HepG2 (cell line): Measurements from ENCODE around the gene PIGC. TPM values are rescaled to one million over a fixed set of nuclear protein-coding genes. Genes with fewer than 3 reads are reported as not detected.

Source experiments
- ATAC-seq: fragments of 200-7000 bp; cut with Tn5 transposase; 3 replicates; pipeline ENCODE4 v1.9.1; 2020; ENCODE audit warnings: mild to moderate bottlenecking, moderate library complexity
- BruUV-seq: library from RNA; stranded (reverse); fragments of 400-500 nt; replicated peaks from 2 replicates; lab custom pipeline; 2021; lab: Mats Ljungman, UMichigan
- CTCF ChIA-PET: fragments of 300-600 bp; formaldehyde crosslinking; extraction: SDS; loops from one replicate; lab custom pipeline; 2021; ENCODE audit warnings: low total read pairs, inconsistent platforms, low intra/inter-chr PET ratio; lab: Yijun Ruan, JAX
- POLR2A ChIA-PET: fragments of 350-600 bp; sonication (Branson Sonifier 250); formaldehyde crosslinking; loops from one replicate; lab custom pipeline; 2020; ENCODE audit warnings: antibody characterized with exemption, inconsistent platforms; lab: Yijun Ruan, JAX
- DNase-seq: peaks from one replicate; pipeline ENCODE4 v3.0.0-alpha.2; 2015; ENCODE audit warnings: low spot score
- FAIRE-seq: peaks from 3 replicates; lab custom pipeline; 2011; peaks lifted over from hg19 to GRCh38; lab: Jason Lieb, UNC
- H2AFZ ChIP-seq: one replicate; pipeline ENCODE4 v1.6.1; 2011; ENCODE audit warnings: low read length, inconsistent platforms
- H3K27ac ChIP-seq: fragments of 300-600 bp; 3 replicates; pipeline ENCODE4 v1.8.0; 2011; ENCODE audit warnings: mixed run types, mild to moderate bottlenecking, mixed read lengths, low read length, inconsistent platforms; ENCODE audit not compliant: insufficient read depth; ENCODE audit errors: extremely low read length
- H3K27me3 ChIP-seq, 2 experiments: fragments of 200-600 bp in 1 of 2; 2 replicates in 1 of 2; 3 replicates in 1 of 2; pipeline versions ENCODE4 v1.6.0 to v1.8.0; 2011; ENCODE audit warnings: low read length in 2 of 2, mild to moderate bottlenecking in 2 of 2, moderate library complexity in 2 of 2, inconsistent platforms in 1 of 2; ENCODE audit not compliant: insufficient read depth in 2 of 2, control insufficient read depth in 1 of 2
- H3K36me3 ChIP-seq, 2 experiments: fragments of 200-600 bp in 1 of 2; replicated peaks in 1 of 2; 2 replicates in 1 of 2; 3 replicates in 1 of 2; pipeline versions ENCODE4 v1.5.1 to v1.8.0; 2011; ENCODE audit warnings: low read length in 2 of 2, inconsistent platforms in 1 of 2; ENCODE audit not compliant: insufficient read depth in 2 of 2, control insufficient read depth in 1 of 2
- H3K4me1 ChIP-seq: 2 replicates; pipeline ENCODE4 v1.5.1; 2012; ENCODE audit warnings: low read length, inconsistent platforms; ENCODE audit not compliant: insufficient read depth
- H3K4me2 ChIP-seq: 2 replicates; pipeline ENCODE4 v1.6.0; 2011; ENCODE audit warnings: low read depth, low read length, inconsistent platforms
- H3K4me3 ChIP-seq, 3 experiments: fragments of 200-600 bp in 1 of 3; sonication (generic), shearing (Covaris generic) in 1 of 3; replicated peaks in 1 of 3; 2 replicates each; pipeline ENCODE4 v1.5.1; 2011 to 2016; ENCODE audit warnings: low read length in 3 of 3, inconsistent platforms in 2 of 3, low read depth in 2 of 3, mild to moderate bottlenecking in 2 of 3, control low read depth in 1 of 3, mixed read lengths in 1 of 3; ENCODE audit not compliant: insufficient read depth in 1 of 3
- H3K79me2 ChIP-seq: one replicate; pipeline ENCODE4 v1.6.1; 2011; ENCODE audit warnings: low read length, inconsistent platforms; ENCODE audit not compliant: insufficient read depth
- H3K9ac ChIP-seq: 2 replicates; pipeline ENCODE4 v1.6.0; 2011; ENCODE audit warnings: mild to moderate bottlenecking, low read depth, low read length, inconsistent platforms; ENCODE audit not compliant: insufficient read depth
- H3K9me3 ChIP-seq: 2 replicates; pipeline ENCODE4 v1.5.1; 2012; ENCODE audit warnings: mild to moderate bottlenecking, low read length
- H4K20me1 ChIP-seq: 2 replicates; pipeline ENCODE4 v1.6.0; 2011; ENCODE audit warnings: inconsistent platforms, mild to moderate bottlenecking, low read length, moderate library complexity; ENCODE audit not compliant: insufficient read depth
- FOXC1 ChIP-seq: sonication (generic); formaldehyde crosslinking; IDR thresholded peaks from 2 replicates; pipeline ENCODE4 v1.8.0; 2022; ENCODE audit warnings: mild to moderate bottlenecking, missing genetic modification reagents, borderline replicate concordance
- IRF1 ChIP-seq: sonication (generic); formaldehyde crosslinking; IDR thresholded peaks from 2 replicates; pipeline ENCODE4 v1.4.0; 2020; ENCODE audit warnings: low read depth, mild to moderate bottlenecking, missing genetic modification reagents
- KLF12 ChIP-seq: sonication (generic); formaldehyde crosslinking; IDR thresholded peaks from 2 replicates; pipeline ENCODE4 v1.4.0; 2020; ENCODE audit warnings: missing genetic modification reagents, borderline replicate concordance
- MTA3 ChIP-seq: sonication (generic); formaldehyde crosslinking; IDR thresholded peaks from 2 replicates; pipeline ENCODE4 v1.4.0; 2020; ENCODE audit warnings: missing genetic modification reagents
- PITX1 ChIP-seq: sonication (generic); formaldehyde crosslinking; IDR thresholded peaks from 2 replicates; pipeline ENCODE4 v1.5.1; 2020; ENCODE audit warnings: mild to moderate bottlenecking, missing genetic modification reagents
- SALL2 ChIP-seq: sonication (generic); formaldehyde crosslinking; IDR thresholded peaks from 2 replicates; pipeline ENCODE4 v1.8.1; 2023; ENCODE audit warnings: mild to moderate bottlenecking, missing genetic modification reagents, inconsistent platforms
- USF2 ChIP-seq, 2 experiments: sonication (generic) in 1 of 2; formaldehyde crosslinking in 1 of 2; IDR thresholded peaks; 2 replicates each; pipeline versions ENCODE4 v1.5.1 to v1.6.1; 2011 to 2020; ENCODE audit warnings: borderline replicate concordance in 1 of 2, low read depth in 1 of 2, low read length in 1 of 2, mild to moderate bottlenecking in 1 of 2, missing genetic modification reagents in 1 of 2, moderate library complexity in 1 of 2
- ZC3H13 ChIP-seq: sonication (generic); formaldehyde crosslinking; IDR thresholded peaks from 2 replicates; pipeline ENCODE4 v1.8.1; 2023; ENCODE audit warnings: mild to moderate bottlenecking, missing genetic modification reagents, moderate library complexity
- ZFP37 ChIP-seq: sonication (generic); formaldehyde crosslinking; IDR thresholded peaks from 2 replicates; pipeline ENCODE4 v1.4.0; 2020; ENCODE audit warnings: missing genetic modification reagents, borderline replicate concordance
- ZNF225 ChIP-seq: sonication (generic); formaldehyde crosslinking; IDR thresholded peaks from 2 replicates; pipeline ENCODE4 v1.4.0; 2020; ENCODE audit warnings: mild to moderate bottlenecking, missing genetic modification reagents
- ZNF282 ChIP-seq: fragments of 450-650 bp; IDR thresholded peaks from 2 replicates; pipeline ENCODE4 v1.6.1; 2018; ENCODE audit not compliant: partially characterized antibody
- ZNF550 ChIP-seq: sonication (generic); formaldehyde crosslinking; IDR thresholded peaks from 2 replicates; pipeline ENCODE4 v1.4.0; 2020; ENCODE audit warnings: mild to moderate bottlenecking, missing genetic modification reagents, borderline replicate concordance
- ZNF605 ChIP-seq: sonication (generic); formaldehyde crosslinking; IDR thresholded peaks from 2 replicates; pipeline ENCODE4 v1.8.0; 2022; ENCODE audit warnings: mild to moderate bottlenecking, missing genetic modification reagents
- in situ Hi-C: cut with HindIII; loops from 2 replicates; pipeline ENCODE4 v1.10.0; 2017; ENCODE audit warnings: low pct_unique_long_range_greater_than_20kb; ENCODE audit not compliant: extremely low pct_ligation_motif_present
- intact Hi-C: fragments of 100-400 bp; cut with micrococcal nuclease; formaldehyde crosslinking; loops from one replicate; pipeline ENCODE4 v1.10.0; 2022; ENCODE audit not compliant: unreplicated experiment
- polyA plus RNA-seq, 8 experiments: library from polyadenylated mRNA; depleted of rRNA in 3 of 8; stranded (reverse) in 7 of 8; unstranded in 1 of 8; fragments of >200 nt; fragmentation: Illumina TruSeq in 4 of 8; extraction: Trizol in 4 of 8; gene quantifications; 2 replicates each; pipeline versions ENCODE4 v1.2.1 to v1.2.3, GENCODE V29; 2011 to 2016; ENCODE audit warnings: low read depth in 4 of 8, missing spikeins in 1 of 8, mixed read lengths in 1 of 8; ENCODE audit not compliant: insufficient read depth in 1 of 8
- total RNA-seq, 5 experiments: library from RNA; depleted of rRNA; stranded (reverse); fragments of >200 nt; fragmentation: Illumina TruSeq; extraction: Trizol; gene quantifications; 2 replicates each; pipeline ENCODE4 v1.2.3, GENCODE V29; 2016; ENCODE audit warnings: low read depth in 1 of 5

Gene PIGC
- total and polyA plus RNA-seq, 2 of the 13 experiments (the other 11 are each of a cell fraction or from before 2014, with no cell fraction given) = 26.7 to 29.5 TPM

GRCh38 chr1:172484252-172484651 is 40.4 kb upstream of the PIGC start (continued):
- no peak for TF ChIP-seq ZNF282
- TF ChIP-seq USF2 (IDR thresholded peaks at IDR 0.05; ENCODE audit: low read depth, low read length) = no peak
- TF ChIP-seq USF2 (CRISPR knock-in tag; IDR thresholded peaks at IDR 0.05; ENCODE audit: borderline replicate concordance) = no peak
- no peak for TF ChIP-seq PITX1 (CRISPR knock-in tag)
- TF ChIP-seq IRF1 (CRISPR knock-in tag) = no peak
- TF ChIP-seq ZC3H13 (CRISPR knock-in tag) = no peak
- TF ChIP-seq ZNF225 (CRISPR knock-in tag) = no peak
- no peak for TF ChIP-seq SALL2
- no peak for TF ChIP-seq MTA3 (CRISPR knock-in tag)
- no peak for TF ChIP-seq ZNF550 (CRISPR knock-in tag)
- TF ChIP-seq KLF12 (CRISPR knock-in tag) = no peak
- TF ChIP-seq ZNF605 (CRISPR knock-in tag) = no peak
- no peak for TF ChIP-seq ZFP37 (CRISPR knock-in tag)

DNA sequence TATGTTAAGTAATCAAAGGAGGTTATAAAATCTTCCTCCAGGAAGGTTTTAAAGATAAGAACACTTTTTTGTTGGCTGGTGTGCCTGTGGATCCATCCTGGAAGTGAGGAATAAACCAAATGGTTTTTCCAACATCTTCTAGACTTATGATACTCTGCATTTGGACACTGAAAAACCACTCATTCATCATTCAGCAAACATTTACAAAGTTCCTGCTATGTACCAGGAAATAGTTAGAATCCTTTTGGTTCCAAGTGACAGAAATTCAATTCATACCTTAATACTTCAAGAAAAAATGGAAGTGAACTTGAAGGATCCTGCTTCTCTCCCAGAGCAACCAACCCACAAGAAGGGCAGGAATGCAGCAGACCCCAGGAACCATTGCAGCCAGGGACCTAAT is 39.6 kb upstream of the PIGC start:
- H3K79me2 ChIP-seq = no peaks in the 10 kb centered on the region
- in situ Hi-C loops = no loop called here
- FAIRE-seq (no peak), ATAC-seq (no peak), DNase-seq (no peak)
- intact Hi-C loops = no loop called here
- no peak overlapping the region for H3K4me2 ChIP-seq
- no peak overlapping the region for H2AFZ ChIP-seq
- no peak for TF ChIP-seq FOXC1
- BruUV-seq = no TSS peak
- no peaks in the 10 kb centered on the region for H4K20me1 ChIP-seq
- no peaks in the 10 kb centered on the region for H3K36me3 ChIP-seq
- CTCF ChIA-PET = no interaction called here
- H3K4me1 ChIP-seq = peaks cover 18% of the 10 kb centered on the region
- H3K9ac ChIP-seq = no peak overlapping the region
- no peaks in the 10 kb centered on the region; a peak in 2 of 5 replicates for H3K27me3 ChIP-seq
- no peaks in the 10 kb centered on the region for H3K9me3 ChIP-seq
- no peak overlapping the region for H3K4me3 ChIP-seq
- no peak overlapping the region for H3K27ac ChIP-seq
- POLR2A ChIA-PET = no interaction called here
